ENCODE measurements around the gene PPP1R9A.

Gene PPP1R9A

DNA sequence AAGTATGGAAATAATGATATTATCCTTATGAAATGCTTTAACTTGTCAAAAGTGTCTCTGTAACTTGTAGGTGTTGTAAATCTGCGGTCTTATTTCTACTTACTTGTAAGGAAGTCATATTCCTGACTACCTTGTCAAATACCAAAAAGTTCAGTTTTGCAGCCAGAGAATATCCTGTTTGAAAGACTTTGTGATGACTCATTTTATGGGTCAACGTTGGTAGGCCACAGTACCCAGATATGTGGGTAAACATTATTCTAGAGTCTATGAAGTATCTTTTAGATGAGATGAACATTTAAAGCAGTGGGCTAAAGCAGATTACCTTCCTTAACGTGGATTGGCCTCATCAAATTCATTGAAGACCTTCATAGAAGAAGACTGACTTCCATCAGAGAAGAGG, 195.3 kb downstream of the PPP1R9A start:
- DNase-seq, result no peak

DNA sequence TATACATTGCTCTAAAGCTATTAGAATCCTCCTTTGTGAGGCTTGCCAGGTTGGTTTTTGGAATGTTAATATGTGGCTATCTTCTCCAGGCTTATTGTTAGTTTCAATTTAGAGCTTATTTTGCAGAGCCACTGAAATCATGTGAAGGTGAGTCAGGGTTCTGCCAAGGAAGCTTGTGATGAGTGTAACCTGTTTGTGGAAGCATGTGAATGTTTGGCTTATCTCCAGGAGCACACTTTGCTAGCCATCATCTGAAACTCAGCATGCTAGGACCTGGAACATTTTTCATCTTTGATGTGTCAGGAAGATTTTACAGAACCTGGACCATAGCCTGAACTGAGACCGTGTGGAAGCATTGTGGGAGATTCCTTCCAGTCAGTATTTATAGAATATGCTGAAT, 197.3 kb downstream of the PPP1R9A start:
- no peak for DNase-seq

DNA sequence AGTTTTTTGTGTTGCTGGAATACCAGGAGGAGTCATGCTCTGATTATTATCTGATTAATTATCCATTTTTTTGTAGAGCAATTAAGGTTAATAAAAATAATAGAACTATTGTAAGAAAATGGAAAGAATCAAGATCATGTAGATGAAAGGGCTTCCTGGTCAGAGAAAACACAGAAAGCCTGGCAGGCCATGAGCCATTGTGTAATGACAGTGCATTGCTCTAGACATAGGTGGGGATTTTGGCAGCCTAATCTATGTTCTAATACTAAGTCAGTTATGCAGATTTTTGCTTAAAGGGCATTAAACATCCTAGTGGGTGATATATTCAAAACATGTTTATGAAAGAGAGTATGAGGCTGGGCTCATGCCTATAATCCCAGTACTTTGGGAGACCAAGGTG, 198.2 kb downstream of the PPP1R9A start:
- DNase-seq, result no peak

DNA sequence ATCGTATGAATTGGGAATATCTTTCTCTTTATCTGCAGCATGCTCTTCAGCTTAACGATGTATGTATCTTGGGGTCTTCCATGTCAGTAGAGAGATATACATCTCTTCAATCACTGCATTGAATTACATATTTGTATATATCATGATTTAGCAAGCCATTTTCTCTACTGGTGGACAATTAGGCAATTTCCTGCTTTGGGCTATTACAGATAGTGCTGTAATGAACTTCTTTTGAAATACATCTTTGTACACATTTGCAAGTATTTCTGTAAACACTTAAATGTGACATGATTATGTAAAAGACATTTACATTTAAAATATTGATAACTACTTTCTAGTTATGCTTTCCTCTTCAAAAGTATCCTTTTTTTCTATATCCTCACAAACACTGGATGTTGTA, 199.0 kb downstream of the PPP1R9A start:
- DNase-seq, result no peak

DNA sequence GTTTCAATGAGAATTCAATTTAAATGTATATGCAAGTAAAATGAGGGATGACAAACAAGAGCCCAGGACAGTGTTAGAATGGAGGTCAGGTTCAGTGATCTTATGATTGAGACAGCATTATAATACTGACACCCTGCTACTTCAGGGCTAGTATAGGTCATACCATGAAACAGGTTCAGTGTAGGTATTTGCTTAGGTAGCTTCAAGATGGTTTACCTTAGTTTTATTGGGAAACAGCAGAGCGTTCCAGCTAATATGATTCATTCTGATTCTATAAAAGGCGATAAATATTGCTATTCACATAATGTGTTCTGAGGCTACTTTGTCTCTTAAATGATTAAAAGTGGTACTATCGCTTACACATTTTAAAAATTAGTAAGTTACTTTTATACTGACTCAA, 203.3 kb downstream of the PPP1R9A start:
- no peak for DNase-seq

DNA sequence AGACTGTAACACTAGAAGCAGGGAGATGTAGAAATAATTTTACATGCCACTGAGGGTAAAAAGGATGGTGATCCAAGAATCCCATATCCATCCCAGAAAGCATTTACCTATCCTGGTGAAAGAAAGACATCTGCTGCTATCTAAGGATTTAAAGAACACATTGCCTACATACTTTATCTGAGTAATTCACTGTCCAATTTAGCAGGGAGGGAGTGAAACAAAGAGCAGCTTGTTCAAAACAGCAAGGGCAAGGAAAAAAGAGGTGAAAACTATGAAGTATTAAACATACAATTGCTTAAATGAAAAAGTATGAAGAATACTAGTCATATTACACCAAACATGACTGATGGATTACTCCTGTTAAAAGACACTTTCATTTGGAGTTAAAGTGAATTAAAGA, 206.2 kb downstream of the PPP1R9A start:
- DNase-seq, result no peak

DNA sequence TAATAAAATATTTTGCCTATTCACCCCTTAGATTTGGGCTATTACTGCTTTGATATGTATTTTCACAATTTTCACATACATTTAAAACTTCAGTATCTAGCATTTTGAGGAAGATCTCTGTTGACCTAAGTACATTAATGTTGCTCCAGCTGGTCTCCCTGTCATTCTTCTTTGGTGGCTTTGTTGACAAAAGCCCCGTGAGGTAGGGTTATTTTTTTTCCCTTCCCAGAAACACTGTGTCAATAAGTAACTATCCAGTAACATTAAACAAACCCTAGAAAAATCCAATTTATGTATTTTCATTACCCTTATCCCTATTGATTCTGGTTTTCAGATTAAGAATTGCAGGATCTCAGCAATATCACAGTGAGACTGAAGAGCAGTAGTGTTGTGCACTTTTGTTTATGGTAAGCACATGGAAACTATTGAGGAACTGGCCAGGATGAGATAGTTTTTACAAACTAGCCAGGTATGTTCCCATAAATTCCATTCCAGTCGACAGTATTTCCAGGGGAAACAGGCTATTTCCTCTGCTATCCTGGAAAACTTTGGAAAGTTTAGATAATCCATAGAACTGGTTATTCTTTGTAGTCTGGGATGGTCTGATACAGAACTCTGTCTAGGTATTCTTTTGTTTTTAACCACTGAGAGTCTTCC, 218.8 kb downstream of the PPP1R9A start:
- no peak for DNase-seq

DNA sequence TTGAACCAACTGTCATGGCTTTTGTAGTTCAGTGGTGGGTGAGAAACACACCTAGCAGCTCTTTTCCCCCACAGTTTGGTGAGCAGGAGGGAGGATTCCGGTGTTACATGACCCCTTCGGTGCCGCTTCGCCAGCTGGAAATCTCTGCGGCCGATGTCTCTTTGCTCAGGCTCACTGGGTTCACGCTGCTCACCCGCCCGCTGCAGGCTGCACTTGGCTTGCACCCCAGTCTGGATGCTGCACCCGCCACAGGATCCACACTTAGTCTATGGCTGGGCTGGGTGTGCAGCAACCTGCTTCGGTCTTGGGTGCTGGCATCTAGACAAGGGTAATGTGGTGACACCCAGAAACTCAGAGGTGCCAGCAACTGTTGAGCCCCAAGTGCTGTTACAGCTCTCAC, 225.1 kb downstream of the PPP1R9A start:
- DNase-seq, result no peak

DNA sequence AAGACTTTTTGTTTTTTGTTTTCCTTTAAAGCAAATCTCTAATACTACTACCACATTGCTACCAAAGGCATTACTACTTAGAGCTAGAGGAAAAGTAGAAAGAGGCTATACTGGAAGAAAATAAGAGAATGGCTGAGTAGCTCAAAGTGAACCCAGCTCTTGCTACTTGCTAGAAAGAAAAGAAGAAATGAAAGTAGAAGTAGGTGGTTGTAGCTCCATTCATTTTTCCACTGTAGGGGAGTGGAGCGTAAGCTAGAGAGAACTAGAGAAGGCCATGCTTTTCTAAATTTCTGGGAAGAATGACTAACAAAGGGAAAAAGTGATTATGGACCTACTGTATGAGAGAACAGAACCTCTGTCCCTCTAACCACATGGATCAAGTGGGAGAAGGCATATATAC, 232.5 kb downstream of the PPP1R9A start:
- DNase-seq, result no peak

DNA sequence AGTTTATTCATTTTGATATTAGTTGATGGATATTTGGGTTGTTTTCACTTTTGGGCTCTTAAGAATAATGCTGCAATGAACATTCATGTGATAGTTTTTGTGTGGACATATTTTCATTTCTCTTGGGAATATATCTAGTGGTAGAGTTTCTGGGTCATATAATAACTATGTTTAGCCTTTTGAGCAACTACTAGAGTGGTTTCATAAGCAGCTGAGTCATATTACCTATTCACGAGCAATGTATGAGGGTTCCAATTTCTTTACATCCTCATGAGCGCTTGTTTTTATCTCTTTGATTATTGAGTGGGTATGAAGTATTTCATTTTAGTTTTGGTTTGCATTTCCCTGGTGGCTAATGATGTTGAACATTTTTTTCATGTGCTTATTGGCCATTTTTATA, 234.4 kb downstream of the PPP1R9A start:
- DNase-seq, result no peak

DNA sequence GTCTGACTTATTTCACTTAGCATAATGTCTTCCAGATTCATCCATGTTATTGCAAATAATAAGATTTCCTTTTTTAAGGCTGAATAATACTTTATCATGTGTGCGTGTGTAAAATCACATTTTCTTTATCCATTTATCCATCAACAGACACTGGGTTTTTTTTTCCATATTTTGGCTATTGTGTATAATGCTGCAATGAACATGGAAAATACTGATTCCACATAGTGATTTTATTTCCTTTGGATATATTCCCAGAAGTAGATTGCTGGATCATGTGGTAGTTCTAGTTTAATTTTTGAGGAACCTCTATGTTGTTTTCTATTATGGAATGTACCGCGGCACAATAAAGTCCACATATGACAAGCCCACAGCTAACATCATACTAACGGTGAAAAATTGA, 236.9 kb downstream of the PPP1R9A start:
- DNase-seq, result no peak

DNA sequence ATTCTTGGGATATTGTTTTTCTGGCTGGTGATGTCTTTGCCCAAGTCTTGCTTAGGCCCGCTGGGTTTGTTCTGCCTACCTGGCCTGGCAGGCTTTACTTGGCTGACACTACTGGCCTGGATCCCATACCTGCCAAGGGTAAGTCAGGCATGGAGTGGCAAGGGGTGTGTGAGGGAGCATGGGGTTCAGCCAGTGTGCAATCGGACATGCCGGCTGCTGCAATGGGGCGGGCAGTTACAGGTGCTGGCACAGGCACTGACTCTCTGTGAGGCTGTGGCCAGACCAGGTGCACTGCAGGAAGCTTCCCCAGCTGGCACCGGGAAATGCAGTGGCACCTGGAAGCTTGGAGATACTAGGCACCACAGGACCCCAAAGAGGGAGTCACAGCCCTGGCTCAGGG, 248.6 kb downstream of the PPP1R9A start:
- no peak for DNase-seq

DNA sequence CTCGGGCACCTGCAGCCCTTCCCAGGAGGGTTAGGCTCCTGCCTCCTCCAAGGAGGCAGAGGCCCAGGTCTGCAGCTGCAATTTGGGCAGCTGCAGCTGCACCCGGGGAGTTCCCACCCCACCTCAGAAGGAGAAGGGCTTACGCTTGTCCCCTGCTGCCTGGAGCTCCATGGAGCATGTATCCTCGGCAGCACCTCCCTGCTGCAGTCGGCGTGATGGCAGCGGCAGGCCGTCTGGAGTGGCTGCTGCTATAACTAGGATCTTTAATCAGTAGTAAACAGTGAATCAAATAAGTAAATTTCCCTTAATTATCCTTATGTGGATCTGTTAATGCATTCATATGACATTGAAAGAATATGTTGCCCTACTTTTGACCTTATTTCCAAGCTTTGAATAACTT, 250.0 kb downstream of the PPP1R9A start:
- no peak for DNase-seq

DNA sequence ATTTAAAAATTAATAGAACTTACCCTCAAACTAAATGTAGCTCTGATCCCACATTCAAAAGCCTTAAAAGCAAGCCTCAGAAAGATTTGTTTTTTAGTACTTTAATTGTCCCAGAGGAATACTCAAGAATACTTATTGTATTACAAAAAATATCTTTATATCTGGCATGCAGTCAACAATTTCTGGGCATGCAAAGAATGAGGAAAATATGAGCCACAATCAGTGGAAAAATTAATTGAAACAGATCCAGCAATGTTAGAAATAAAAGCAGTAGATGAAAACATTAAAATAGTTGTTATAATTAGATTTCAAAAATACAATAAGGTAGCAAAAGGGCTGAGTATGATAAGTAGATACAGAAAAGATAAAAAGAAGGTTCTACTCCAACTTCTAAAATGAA, 262.3 kb downstream of the PPP1R9A start:
- no peak for DNase-seq

DNA sequence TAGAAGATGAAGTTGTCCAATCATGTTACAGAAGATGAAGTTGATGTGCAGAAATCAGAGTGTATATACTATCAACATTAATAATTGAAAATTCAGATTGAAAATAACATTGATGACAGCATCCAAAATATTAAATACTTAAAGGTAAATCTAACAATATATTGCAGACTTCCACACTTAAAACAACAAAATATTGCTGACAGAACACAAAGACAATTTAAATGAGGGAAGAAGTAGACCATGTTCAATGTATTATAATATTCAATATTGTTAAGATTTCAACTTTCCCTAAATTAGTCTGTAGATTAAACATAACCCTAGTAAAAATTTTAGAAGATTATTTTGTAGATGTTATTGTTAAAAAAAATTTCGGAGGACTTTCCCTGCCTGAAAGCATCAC, 265.0 kb downstream of the PPP1R9A start:
- DNase-seq, result no peak

DNA sequence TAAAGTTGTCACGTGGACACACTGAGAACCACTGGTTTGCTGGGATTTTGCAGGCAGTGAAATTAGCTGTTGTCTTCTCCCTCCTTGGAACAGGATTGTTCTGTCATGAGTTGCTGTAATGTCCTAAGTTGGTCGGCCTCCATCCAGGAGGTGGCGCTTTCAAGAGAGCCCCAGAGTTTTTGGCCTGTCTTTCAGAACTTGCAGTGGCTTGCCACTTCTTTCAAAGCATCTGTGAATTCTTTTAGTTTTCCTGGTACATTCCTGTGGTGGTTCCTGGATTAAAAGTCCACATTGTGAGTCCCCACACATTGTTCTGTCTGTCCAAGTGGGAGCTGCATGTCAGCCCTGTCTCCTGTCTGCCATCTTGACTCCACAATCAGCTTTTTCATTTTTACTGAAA, 283.1 kb downstream of the PPP1R9A start:
- DNase-seq, result no peak

DNA sequence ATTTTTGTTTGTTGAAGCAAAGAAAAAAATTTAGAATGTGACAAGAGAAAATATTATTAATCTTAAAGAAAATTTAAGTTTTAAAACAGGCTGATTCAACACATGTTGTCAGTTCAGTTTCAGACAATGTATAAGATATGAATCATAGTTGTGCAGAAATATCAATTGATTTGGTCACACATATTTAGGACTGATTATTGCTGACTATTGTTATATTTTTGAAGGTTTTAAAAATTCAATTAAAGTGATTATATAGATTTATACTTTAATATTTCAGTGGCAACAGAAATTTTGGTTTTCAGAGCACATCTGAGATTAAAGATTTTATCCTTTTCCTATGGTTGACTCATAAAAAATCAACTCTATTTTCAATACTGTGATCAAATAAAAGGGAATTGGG, 284.4 kb downstream of the PPP1R9A start:
- DNase-seq, result no peak

DNA sequence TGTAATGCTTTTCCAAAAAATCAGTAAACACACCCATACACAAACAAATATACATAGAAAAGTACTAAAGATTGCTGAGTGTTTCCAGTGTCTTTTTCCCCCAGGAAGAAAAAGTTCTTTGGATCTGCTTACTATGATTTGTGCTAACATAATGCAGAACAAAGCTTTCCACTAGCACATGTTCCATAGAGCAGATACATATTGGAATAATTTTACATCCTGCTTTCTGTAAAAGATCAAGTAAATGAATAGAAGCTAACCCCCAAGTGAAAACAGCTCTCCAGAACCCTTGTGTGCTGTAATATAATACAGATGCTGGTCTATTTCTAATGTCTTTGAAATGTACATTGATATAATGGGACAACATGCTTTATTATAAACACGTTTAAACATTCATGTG, 291.5 kb downstream of the PPP1R9A start:
- no peak for DNase-seq

DNA sequence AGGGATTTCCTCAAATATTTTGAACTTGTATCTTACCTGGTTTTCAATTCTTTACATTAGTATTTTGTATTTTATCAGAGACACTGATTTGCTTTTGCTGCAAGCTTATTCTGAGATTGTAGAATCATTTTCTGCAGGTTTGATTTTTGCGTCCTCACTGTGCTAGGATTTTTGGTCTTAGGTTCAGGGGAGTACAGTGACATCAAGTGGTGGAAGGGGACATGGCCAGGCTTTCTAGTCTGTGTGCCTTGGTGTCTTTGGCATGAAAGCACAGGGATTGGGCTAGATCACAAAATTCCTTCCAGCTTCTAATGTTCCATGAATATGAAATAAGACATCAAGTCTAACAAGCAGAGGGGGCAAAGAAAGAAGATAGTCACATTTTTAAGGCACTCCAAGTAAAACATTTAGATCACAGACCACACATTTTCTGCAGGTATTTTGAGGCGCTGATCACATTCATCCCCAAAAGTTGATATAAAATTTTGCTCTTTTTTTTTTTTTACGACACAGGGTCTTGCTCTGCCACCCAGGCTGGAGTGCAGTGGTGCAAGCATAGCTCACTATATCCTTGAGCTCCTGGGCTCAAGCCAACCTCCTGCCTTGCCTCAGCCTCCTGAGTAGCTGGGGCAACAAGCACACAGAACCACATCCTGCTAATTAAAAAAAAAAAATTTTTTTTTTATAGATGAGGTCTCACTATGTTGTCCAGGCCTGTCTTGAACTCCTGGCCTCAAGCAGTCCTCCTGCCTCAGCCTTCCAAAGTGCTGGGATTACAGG, 292.6 kb downstream of the PPP1R9A start:
- DNase-seq, result peak in 1 of 5 donors; percentile 2

DNA sequence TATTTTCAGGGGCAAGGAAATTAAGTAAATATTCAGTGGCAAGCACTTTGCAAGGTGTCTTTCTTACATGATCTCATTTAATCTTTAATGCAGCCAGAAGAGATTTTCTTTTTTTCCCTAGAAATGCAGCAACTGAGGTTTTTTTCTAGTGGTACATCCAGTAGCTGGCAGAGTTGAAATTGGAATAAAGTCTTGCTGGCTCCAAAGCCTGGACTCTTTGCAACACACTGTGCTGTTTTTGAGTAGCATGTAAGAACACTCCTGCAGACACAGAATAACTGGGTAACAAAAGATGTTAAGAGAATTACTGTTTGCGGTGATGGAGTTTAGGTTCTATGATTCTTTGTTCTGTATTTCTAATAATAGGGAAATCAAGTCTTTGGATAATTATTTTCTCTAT, 293.3 kb downstream of the PPP1R9A start:
- no peak for DNase-seq

DNA sequence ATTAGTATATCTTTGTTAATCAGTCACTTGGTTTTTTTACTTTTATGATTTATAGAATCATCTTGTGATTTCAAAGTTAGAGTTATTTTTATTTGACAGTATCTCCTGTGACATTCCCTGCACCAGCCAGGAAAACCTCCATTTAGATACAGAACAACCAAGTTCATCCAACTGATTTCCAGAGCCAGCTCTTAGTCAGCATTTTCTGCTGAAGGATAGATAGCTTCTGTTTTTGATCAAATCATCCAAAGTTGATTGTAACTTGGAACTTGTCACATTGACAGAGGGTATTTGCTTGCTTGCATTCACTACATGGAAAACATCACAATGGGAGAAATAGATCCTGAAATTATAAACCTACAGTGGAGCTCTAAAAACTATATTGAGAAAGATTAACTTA, 294.3 kb downstream of the PPP1R9A start:
- no peak for DNase-seq

DNA sequence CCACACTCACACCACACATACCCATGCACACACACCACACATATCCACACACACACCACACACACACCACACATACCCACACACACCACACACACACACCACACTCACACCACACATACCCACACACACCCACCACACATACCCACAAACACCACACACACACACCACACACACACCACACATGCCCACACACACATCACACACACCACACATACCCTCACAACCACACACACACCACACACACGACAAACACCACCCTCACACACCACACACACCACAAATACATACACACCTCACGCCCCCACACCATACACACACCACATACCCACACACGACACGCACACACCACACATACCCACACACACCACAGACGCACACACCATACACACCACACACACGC, 297.2 kb downstream of the PPP1R9A start:
- no peak for DNase-seq

DNA sequence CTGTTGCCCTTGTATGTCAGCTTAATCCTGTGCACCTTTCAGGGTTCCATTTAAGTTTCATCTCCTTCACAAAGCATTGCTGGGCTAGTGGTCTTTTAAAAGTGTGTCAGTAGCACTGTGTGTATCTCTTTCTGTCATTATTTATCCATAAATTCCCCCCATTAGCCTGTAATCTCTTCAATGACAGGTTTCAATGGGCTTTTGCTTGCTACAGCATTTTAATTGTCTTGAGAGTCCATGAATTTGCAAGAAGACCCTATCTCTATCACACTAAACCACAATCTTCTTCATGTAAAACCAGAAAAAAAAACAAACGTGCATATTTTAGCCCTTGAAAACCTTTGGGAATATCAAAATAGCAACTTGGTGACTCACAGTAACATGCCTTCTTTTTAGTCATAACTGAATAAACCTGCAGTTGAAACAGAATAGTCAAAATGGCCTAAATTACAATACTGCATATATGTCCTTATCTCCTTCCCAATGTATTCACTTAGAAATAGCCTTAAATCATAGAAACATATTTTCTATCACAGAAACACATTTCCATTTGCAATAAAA, 298.4 kb downstream of the PPP1R9A start:
- no peak for DNase-seq

DNA sequence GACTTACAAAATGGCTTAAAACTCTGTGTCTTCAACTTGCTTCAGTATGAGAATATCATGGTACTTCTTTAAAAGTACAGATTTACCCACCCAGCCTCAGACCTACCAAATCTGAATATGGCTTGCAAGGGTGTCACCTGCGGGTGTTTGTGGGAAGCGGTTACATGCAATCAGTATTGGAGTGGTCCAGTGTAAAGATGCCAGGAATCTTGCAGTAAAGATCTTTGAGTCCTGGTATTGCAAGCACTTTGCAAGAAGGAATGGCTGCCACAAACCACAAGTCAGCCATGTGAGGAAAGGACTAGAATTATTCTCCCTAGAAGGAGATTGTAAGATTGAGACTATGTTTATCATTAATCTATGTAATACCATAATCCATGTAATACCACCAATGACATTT, 301.9 kb downstream of the PPP1R9A start:
- no peak for DNase-seq

DNA sequence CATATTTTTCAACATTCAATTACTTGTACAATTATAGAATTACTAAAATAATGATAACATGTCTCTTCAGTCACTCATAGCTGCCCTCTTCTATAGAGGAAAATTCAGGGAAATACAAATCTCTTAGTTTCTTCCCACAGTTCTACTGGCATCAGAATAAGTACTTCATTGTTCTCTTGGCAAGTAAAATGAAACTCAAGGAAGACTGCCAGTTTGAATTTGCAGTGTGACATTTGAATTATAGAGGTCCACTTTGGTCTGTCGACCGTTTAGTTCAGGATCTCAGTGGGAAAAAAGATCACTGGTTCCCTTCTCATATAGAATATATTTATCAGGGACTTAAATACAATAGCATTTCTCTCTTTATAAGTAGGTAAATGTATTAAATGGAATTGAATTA, 302.4 kb downstream of the PPP1R9A start:
- no peak for DNase-seq
